MM.1S (cell line): ENCODE results near the gene RPL35.

Source experiments
- EZH2 ChIP-seq: fragments of 300-600 bp; sonication (generic); optimal IDR thresholded peaks from 2 replicates; pipeline ENCODE3; 2017; ENCODE audit warnings: low read depth, mild to moderate bottlenecking, antibody characterized with exemption, low read length, mixed read lengths
- TF ChIP-seq, protein P1 (sequence below): fragments of 300-600 bp; sonication (generic); IDR thresholded peaks from 2 replicates; pipeline ENCODE4 v1.5.1; 2016; ENCODE audit warnings: antibody characterized with exemption, low read length, mixed read lengths

DNA sequence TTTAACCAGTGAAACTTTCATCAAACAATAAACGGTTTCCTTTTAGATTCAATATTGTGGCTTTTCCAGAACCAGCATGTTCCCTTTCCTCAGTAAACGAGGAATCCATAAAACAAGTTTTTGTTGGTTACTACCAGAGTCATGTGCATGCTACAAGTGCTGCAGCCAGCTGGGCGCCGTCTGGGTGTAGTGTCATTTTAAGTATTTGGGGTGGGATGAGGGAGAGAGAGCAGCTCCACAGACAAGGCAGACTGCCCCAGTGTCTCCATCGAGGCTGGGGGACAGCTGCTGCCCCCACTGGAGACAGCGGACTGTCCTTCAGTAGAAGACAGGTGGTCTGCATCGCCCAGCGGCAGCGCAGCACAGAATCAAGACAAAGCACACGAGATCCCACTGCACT is 17.5 kb upstream of the RPL35 start:
- TF ChIP-seq, protein P1, sequence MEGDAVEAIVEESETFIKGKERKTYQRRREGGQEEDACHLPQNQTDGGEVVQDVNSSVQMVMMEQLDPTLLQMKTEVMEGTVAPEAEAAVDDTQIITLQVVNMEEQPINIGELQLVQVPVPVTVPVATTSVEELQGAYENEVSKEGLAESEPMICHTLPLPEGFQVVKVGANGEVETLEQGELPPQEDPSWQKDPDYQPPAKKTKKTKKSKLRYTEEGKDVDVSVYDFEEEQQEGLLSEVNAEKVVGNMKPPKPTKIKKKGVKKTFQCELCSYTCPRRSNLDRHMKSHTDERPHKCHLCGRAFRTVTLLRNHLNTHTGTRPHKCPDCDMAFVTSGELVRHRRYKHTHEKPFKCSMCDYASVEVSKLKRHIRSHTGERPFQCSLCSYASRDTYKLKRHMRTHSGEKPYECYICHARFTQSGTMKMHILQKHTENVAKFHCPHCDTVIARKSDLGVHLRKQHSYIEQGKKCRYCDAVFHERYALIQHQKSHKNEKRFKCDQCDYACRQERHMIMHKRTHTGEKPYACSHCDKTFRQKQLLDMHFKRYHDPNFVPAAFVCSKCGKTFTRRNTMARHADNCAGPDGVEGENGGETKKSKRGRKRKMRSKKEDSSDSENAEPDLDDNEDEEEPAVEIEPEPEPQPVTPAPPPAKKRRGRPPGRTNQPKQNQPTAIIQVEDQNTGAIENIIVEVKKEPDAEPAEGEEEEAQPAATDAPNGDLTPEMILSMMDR: no peak
- TF ChIP-seq EZH2: no peak
